ENCODE measurements around the gene HSPA4. TPM values are rescaled to one million over a fixed set of nuclear protein-coding genes. Genes with fewer than 3 reads are reported as not detected.
A peak's percentile ranks its signal among the peaks of the same experiment; 100 is the strongest.

The HSPA4 gene
- total RNA-seq, 4 donors from 2014 or later, result 43.3 to 81.7 (median 61.5) TPM

DNA sequence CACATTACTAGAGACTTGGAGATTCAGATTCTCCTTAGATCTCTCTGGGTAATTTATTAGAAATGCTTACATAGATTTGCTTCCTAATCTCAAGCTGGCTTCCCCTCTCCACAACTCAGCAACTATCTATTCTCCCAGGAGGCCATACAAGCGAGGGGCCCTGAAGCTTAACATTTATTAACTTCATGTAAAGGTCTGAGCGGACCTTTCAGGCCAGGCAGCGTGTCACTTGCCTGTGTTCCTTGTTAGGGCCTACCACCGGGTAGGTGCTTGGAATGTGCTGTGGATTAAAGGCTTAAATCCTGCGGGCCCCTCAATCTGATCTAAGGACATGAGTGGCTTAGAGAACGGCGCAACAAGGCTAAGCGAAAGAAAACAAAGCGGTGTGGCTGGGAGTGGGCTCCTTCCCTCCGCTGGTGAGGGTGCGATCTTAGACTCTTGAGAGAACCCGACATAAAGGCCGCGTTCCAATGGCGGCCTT lies 712 bp upstream of the HSPA4 start:
- DNase-seq (ENCODE audit: low spot score) (no peak), ATAC-seq (ENCODE audit: low FRiP score) (no peak)
- TF ChIP-seq, protein P1, sequence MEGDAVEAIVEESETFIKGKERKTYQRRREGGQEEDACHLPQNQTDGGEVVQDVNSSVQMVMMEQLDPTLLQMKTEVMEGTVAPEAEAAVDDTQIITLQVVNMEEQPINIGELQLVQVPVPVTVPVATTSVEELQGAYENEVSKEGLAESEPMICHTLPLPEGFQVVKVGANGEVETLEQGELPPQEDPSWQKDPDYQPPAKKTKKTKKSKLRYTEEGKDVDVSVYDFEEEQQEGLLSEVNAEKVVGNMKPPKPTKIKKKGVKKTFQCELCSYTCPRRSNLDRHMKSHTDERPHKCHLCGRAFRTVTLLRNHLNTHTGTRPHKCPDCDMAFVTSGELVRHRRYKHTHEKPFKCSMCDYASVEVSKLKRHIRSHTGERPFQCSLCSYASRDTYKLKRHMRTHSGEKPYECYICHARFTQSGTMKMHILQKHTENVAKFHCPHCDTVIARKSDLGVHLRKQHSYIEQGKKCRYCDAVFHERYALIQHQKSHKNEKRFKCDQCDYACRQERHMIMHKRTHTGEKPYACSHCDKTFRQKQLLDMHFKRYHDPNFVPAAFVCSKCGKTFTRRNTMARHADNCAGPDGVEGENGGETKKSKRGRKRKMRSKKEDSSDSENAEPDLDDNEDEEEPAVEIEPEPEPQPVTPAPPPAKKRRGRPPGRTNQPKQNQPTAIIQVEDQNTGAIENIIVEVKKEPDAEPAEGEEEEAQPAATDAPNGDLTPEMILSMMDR (IDR thresholded peaks at IDR 0.05), result no peak

DNA sequence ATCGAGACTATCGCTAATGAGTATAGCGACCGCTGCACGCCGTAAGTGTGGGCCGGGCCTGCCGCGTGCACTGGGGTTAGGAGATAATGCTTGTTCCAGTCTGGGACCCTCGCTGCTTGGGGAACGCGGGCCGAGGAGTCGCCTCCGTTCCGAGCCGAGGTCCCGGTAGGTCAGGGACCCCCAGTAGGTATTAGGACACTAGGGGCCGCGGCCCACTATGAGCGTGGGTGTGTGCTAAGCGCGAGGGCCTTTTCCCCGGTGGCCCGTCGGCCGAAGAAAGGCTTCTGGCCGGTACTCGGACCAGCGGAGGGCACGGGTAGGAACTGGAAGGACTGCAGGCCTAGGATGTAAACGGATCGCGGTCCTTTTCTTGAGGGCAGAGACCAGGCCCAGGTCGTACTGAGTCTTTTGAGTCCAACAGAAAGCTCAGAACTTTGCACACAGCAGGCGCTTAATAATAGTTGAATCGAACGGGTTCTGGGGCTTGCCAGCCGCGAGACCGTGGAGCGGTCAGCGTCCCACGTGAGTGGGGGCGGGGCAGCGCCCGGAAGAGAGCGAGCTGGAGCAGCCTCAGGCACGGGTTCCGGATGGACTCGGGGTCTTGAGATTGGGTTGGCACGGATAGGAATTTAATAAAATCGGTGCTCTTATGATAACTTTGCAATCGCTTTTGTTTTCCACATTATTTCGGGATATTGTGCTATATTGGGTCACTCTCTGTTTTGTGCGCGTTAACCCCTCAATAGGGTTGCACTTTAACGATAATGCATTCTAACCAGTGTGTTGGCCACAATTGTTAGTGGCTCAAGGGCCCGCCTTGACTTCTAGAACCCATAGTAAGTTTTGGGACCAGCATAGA lies 733 bp downstream of the HSPA4 start:
- TF ChIP-seq, protein P1 (IDR thresholded peaks at IDR 0.05), result no peak
- ATAC-seq (ENCODE audit: low FRiP score), result peak; percentile 50
- DNase-seq (ENCODE audit: low spot score), result peak; percentile 55

DNA sequence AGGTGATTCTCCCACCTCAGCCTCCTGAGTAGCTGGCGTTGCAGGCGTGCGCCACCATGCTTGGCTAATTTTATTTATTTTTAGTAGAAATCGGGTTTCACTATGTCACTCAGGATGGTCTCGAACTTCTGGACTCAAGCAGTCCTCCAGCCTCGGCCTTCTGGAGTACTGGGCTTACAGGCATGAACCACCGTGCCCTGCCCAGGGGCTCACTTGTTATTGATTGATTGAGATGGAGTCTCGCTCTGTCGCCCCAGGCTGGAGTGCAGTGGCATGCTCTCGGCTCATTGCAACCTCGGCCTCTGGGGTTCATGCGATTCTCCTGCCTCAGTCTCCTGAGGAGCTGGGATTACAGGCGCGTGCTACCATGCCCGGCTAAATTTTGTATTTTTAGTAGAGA lies 1.6 kb downstream of the HSPA4 start:
- no peak for ATAC-seq (ENCODE audit: low FRiP score)
- TF ChIP-seq, protein P1 (IDR thresholded peaks at IDR 0.05), result no peak
- DNase-seq (ENCODE audit: low spot score), result no peak

DNA sequence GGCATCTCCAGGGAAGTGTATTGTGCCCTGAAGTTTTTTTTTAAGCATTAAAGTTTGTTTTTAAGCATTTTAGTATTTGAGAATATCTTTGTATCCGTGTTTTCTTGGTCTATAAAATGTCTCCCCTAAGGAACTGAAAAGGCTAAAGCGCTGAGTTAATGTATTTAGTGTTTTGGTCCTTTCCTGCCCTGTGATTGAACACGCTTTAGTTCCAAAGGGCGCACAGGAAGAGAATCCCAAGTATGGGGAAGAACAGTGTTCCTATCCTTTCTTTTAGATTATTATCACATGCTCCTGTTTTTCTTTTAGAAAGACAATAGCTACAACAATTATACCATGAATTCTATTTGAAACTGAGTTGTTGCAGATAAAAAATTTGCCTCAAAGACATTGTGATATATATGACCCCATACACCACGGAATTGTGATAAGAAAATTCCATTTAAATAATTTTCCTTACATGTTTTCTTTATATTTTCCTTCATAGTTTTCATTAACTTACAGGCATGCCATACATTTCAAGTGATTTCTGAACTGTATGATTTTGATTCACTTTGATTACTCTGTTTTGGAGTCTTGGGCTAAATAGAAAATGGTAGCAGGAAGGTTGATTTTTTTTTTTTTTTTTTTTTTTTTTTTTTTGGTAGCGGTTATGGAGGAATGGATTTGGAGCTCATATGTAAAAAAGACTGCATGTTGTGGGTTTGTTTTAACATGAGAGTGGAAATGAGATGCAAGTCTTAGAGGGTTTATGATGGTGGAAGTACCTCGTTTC lies 3.1 kb downstream of the HSPA4 start:
- DNase-seq (ENCODE audit: low spot score) (no peak), ATAC-seq (ENCODE audit: low FRiP score) (no peak)
- TF ChIP-seq, protein P1 (IDR thresholded peaks at IDR 0.05), result no peak

DNA sequence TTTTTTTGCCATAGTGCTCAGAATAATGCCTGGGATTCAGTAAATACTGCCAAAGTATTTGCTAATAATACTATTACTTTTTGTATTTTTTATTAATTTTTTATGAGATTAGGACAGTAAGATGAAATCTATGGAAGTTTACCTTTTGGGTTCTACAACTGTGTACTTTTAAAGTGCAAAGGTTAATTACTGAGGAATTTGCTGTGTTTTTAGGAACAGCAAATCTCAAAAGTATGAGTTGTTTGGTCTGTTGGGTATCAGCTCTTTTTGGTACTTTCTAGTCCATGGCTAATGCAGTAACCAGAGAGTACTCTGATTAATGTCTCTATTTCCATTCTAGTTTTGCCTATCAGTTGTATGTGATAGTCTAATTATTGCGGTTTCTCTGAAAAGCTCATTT lies 5.1 kb downstream of the HSPA4 start:
- ATAC-seq (ENCODE audit: low FRiP score), result no peak
- TF ChIP-seq, protein P1 (IDR thresholded peaks at IDR 0.05), result no peak
- DNase-seq (ENCODE audit: low spot score), result no peak

DNA sequence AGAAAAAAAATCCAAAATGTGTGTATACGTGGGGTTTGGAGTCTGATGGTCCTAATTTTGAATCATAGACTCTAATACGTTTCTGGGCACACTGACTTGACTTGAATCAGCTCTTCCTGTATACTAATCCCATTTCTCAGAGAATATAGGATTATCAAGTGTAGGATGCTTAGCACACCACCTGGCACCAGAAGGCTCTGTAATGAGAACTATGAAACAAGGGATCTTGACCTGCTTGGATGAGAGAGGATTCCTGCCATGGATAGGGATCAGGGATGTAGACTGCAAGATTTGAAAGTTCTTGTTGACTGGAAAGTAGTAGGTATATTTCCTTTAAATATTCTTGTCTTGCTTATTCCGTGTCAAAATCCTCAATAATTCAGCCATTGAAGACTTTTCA lies 7.8 kb downstream of the HSPA4 start:
- DNase-seq (ENCODE audit: low spot score), result no peak
- TF ChIP-seq, protein P1 (IDR thresholded peaks at IDR 0.05), result no peak
- no peak for ATAC-seq (ENCODE audit: low FRiP score)

Measured in omental fat pad (tissue), 4 donors.